Mucosa of rectum (tissue), 2 donors: ENCODE data around the gene CGB1.

Source experiments
- H3K27ac ChIP-seq, 2 donors: one replicate each; pipeline ENCODE4 v1.7.0; 2013; ENCODE audit warnings: inconsistent platforms in 2 of 2, low read depth in 2 of 2, low read length in 2 of 2
- H3K27me3 ChIP-seq, 2 donors: one replicate each; pipeline ENCODE4 v1.7.0; 2013; ENCODE audit warnings: low read length in 2 of 2; ENCODE audit not compliant: control insufficient read depth in 2 of 2, insufficient read depth in 2 of 2
- H3K36me3 ChIP-seq, 2 donors: one replicate each; pipeline ENCODE4 v1.7.0; 2013; ENCODE audit warnings: low read length in 2 of 2; ENCODE audit not compliant: control insufficient read depth in 2 of 2, insufficient read depth in 2 of 2
- H3K4me1 ChIP-seq, 2 donors: one replicate each; pipeline ENCODE4 v1.7.0; 2013; ENCODE audit warnings: low read length in 2 of 2, mild to moderate bottlenecking in 1 of 2; ENCODE audit not compliant: control insufficient read depth in 2 of 2, insufficient read depth in 2 of 2
- H3K4me3 ChIP-seq, 2 donors: one replicate each; pipeline ENCODE4 v1.7.0; 2013; ENCODE audit warnings: low read length in 2 of 2
- H3K9ac ChIP-seq, 2 donors: one replicate each; pipeline ENCODE4 v1.7.0; 2013; ENCODE audit warnings: low read length in 2 of 2, low read depth in 1 of 2, mild to moderate bottlenecking in 1 of 2
- H3K9me3 ChIP-seq, 2 donors: one replicate each; pipeline ENCODE4 v1.7.0; 2013; ENCODE audit warnings: low read length in 2 of 2; ENCODE audit not compliant: control insufficient read depth in 2 of 2
- donor health status: healthy.
- donor health status: Normal muscosa, but diverticular disease.

CGB1 gene

DNA sequence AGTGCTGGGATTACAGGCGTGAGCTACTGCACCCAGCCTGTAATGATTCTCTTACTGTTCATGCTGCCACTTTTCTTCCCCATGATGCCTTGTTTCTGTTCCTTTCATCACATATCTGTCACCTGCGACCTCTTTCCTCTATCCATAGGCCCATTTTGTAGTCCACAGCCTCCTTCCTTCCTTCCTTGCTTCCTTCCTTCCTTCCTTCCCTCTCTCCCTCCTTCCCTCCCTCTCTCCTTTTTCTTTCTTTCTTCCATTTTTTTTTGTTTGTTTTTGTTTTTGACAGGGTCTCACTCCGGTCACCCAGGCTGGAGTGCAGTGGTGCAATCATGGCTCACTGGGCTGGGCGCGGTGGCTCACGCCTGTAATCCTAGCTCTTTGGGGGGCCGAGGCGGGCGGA lies 47.8 kb downstream of the CGB1 start:
- H3K9ac ChIP-seq, result no peak overlapping the region
- H3K4me3 ChIP-seq, result no peak overlapping the region
- peaks cover 10 to 12% of the 10 kb centered on the region in 2 donors for H3K4me1 ChIP-seq
- H3K9me3 ChIP-seq, result no peaks in the 10 kb centered on the region
- no peak overlapping the region for H3K27ac ChIP-seq
- H3K36me3 ChIP-seq, result peaks cover 13 to 38% of the 10 kb centered on the region in 2 donors
- H3K27me3 ChIP-seq, result no peaks in the 10 kb centered on the region

DNA sequence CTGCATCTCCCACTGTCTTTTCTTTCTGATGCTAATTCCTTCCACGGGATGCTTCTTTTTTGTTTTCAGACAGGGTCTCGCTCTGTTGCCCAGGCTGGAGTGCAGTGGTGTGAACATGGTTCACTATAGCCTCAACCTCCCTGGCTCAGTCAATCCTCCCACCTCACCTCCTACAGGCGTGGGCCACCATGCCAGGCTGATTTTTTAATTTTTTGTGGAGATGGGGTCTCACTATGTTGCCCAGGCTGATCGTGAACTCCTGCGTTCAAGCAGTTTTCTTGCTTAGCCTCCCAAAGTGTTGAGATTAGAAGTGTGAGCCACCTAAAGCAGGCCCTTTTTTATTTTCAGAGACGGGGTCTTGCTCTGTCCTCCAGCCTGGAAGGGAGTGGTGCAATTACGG lies 48.4 kb downstream of the CGB1 start:
- H3K9me3 ChIP-seq, result no peaks in the 10 kb centered on the region
- H3K4me1 ChIP-seq, result peaks cover 10 to 12% of the 10 kb centered on the region in 2 donors
- no peak overlapping the region for H3K9ac ChIP-seq
- H3K4me3 ChIP-seq, result no peak overlapping the region
- no peak overlapping the region for H3K27ac ChIP-seq
- H3K36me3 ChIP-seq, result peaks cover 13 to 40% of the 10 kb centered on the region in 2 donors
- no peaks in the 10 kb centered on the region for H3K27me3 ChIP-seq

GRCh38 chr19:48987323-48987722 lies 49.4 kb downstream of the CGB1 start:
- peaks cover 22 to 47% of the 10 kb centered on the region in 2 donors for H3K36me3 ChIP-seq

DNA sequence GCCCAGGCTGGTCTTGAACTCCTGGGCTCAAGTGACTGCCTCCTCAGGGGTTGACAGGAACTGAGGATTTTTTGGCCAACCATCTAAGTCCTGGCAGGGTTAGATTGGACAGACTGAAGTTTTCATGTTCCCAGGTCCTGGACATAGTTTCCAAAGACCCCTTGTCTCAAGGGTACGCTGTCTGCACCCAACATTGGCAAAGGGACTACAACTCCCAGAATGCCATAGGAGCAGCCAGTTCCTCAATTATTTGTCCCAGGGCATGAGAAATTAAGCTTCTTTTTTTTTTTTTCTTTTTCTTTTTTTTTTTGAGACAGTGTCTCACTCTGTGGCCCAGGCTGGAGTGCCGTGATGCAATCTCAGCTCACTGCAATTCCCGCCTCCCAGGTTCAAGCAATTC lies 50.5 kb downstream of the CGB1 start:
- Histone ChIP-seq H3K4me3 (no peak overlapping the region), H3K9me3 (no peaks in the 10 kb centered on the region), H3K27ac (no peak overlapping the region), H3K27me3 (no peaks in the 10 kb centered on the region), H3K36me3 (peaks cover 30 to 55% of the 10 kb centered on the region in 2 donors), H3K9ac (no peak overlapping the region), H3K4me1 (peaks cover 0 to 4% of the 10 kb centered on the region in 2 donors)

More at GRCh38 chr19:48987323-48987722, 49.4 kb downstream of the CGB1 start:
- Histone ChIP-seq H3K4me3 (no peak overlapping the region), H3K4me1 (peaks cover 9 to 12% of the 10 kb centered on the region in 2 donors), H3K9ac (no peak overlapping the region), H3K9me3 (no peaks in the 10 kb centered on the region), H3K27ac (no peak overlapping the region), H3K27me3 (no peaks in the 10 kb centered on the region)

GRCh38 chr19:48985711-48986110 lies 51.0 kb downstream of the CGB1 start:
- Histone ChIP-seq H3K27me3 (no peaks in the 10 kb centered on the region), H3K36me3 (peaks cover 30 to 55% of the 10 kb centered on the region in 2 donors), H3K9ac (no peak overlapping the region), H3K27ac (no peak overlapping the region), H3K9me3 (no peaks in the 10 kb centered on the region), H3K4me3 (no peak overlapping the region), H3K4me1 (peaks cover 0 to 4% of the 10 kb centered on the region in 2 donors)
